ENCODE measurements around the gene CCNQ. TPM values are rescaled to one million over a fixed set of nuclear protein-coding genes. Genes with fewer than 3 reads are reported as not detected.

Gene CCNQ
- total and polyA plus RNA-seq, 2 donors (not counting 1 experiment from before 2014, with no cell fraction given) = 31.8 to 66.0 TPM

GRCh38 chrX:153583433-153583832 is 15.5 kb downstream of the CCNQ start:
- Histone ChIP-seq H3K4me1 (ENCODE audit: control insufficient read depth in 2 of 2, insufficient read depth in 2 of 2, low read length in 2 of 2) (peaks cover 15 to 27% of the 10 kb centered on the region in 2 donors), H3K36me3 (replicated peaks in 1 of 2; ENCODE audit: control extremely low read depth in 1 of 2, control insufficient read depth in 1 of 2, extremely low read depth in 1 of 2, insufficient read depth in 2 of 2, low read length in 1 of 2) (peaks cover 0 to 18% of the 10 kb centered on the region in 2 experiments), H4K20me1 (ENCODE audit: control insufficient read depth, insufficient read depth, low read length, poor library complexity, severe bottlenecking) (no peaks in the 10 kb centered on the region), H2AFZ (ENCODE audit: insufficient read depth, low read depth, low read length, poor library complexity, severe bottlenecking) (peak overlapping the region; percentile 36), H3K4me2 (replicated peaks; ENCODE audit: low read depth, low read length, poor library complexity, severe bottlenecking) (peak overlapping the region; percentile 60), H3K79me2 (ENCODE audit: control insufficient read depth, insufficient read depth, low read length) (no peaks in the 10 kb centered on the region), H3K27ac (ENCODE audit: low read length in 2 of 2) (peak overlapping the region in 1 of 2 donors; percentile 16), H3K27me3 (replicated peaks in 1 of 4; ENCODE audit: control extremely low read depth in 1 of 4, control insufficient read depth in 3 of 4, insufficient read depth in 4 of 4, low read length in 3 of 4) (no peaks in the 10 kb centered on the region), H3K9me3 (ENCODE audit: control extremely low read depth in 1 of 3, control insufficient read depth in 2 of 3, insufficient read depth in 1 of 3, low read length in 2 of 3) (no peaks in the 10 kb centered on the region), H3K4me3 (ENCODE audit: control extremely low read depth in 1 of 5, extremely low read depth in 1 of 5, insufficient read depth in 1 of 5, low read depth in 2 of 5, low read length in 4 of 5) (no peak overlapping the region), H3K9ac (ENCODE audit: low read length) (no peak overlapping the region)
- Mint-ChIP-seq H3K27ac (peak overlapping the region; percentile 81), H3K4me1 (peaks cover 25% of the 10 kb centered on the region), H3K27me3 (no peaks in the 10 kb centered on the region), H3K9me3 (ENCODE audit: insufficient read depth) (no peaks in the 10 kb centered on the region), H3K4me3 (peak overlapping the region; percentile 73)
- intact Hi-C loops (cut with micrococcal nuclease) = loop anchor here (1.0 kb wide), 1 partner anchor 13 kb away; no protein-coding TSS in a partner anchor
- TF ChIP-seq EZH2 (IDR thresholded peaks at IDR 0.05; ENCODE audit: borderline replicate concordance, insufficient read depth, low read depth, low read length, poor library complexity, severe bottlenecking) = no peak
- no peak for TF ChIP-seq CTCF (IDR thresholded peaks at IDR 0.05)
- DNase-seq (no peak), ATAC-seq (ENCODE audit: low read depth) (no peak)
- CTCF ChIA-PET = interaction anchor here (0.9 to 2.3 kb wide), 3 partner anchors 9 to 551 kb away, joined by 3 to 6 read pairs (median 3); no protein-coding TSS in a partner anchor
- POLR2A ChIA-PET = no interaction called here
- no CpG with 5 or more reads among the region's 2 CpGs for WGBS (ENCODE audit: insufficient coverage)

- Histone ChIP-seq H3K9me3 (ENCODE audit: control extremely low read depth in 1 of 3, control insufficient read depth in 2 of 3, insufficient read depth in 1 of 3, low read length in 2 of 3) (no peaks in the 10 kb centered on the region), H3K36me3 (replicated peaks in 1 of 2; ENCODE audit: control extremely low read depth in 1 of 2, control insufficient read depth in 1 of 2, extremely low read depth in 1 of 2, insufficient read depth in 2 of 2, low read length in 1 of 2) (peaks cover 0 to 13% of the 10 kb centered on the region in 2 experiments), H3K79me2 (ENCODE audit: control insufficient read depth, insufficient read depth, low read length) (no peaks in the 10 kb centered on the region), H3K9ac (ENCODE audit: low read length) (no peak overlapping the region), H3K4me2 (replicated peaks; ENCODE audit: low read depth, low read length, poor library complexity, severe bottlenecking) (peak overlapping the region; percentile 60), H4K20me1 (ENCODE audit: control insufficient read depth, insufficient read depth, low read length, poor library complexity, severe bottlenecking) (no peaks in the 10 kb centered on the region), H2AFZ (ENCODE audit: insufficient read depth, low read depth, low read length, poor library complexity, severe bottlenecking) (peak overlapping the region; percentile 36), H3K4me3 (ENCODE audit: control extremely low read depth in 1 of 5, extremely low read depth in 1 of 5, insufficient read depth in 1 of 5, low read depth in 2 of 5, low read length in 4 of 5) (peak overlapping the region in 3 of 5 experiments; percentile 9 to 26 (median 18)), H3K27me3 (replicated peaks in 1 of 4; ENCODE audit: control extremely low read depth in 1 of 4, control insufficient read depth in 3 of 4, insufficient read depth in 4 of 4, low read length in 3 of 4) (no peaks in the 10 kb centered on the region), H3K27ac (ENCODE audit: low read length in 2 of 2) (peak overlapping the region in 1 of 2 donors; percentile 16), H3K4me1 (ENCODE audit: control insufficient read depth in 2 of 2, insufficient read depth in 2 of 2, low read length in 2 of 2) (peaks cover 15 to 27% of the 10 kb centered on the region in 2 donors)
- Mint-ChIP-seq H3K27me3 (no peaks in the 10 kb centered on the region), H3K4me1 (peaks cover 25% of the 10 kb centered on the region), H3K27ac (peak overlapping the region; percentile 81), H3K9me3 (ENCODE audit: insufficient read depth) (no peaks in the 10 kb centered on the region), H3K4me3 (peak overlapping the region; percentile 73)
- peak; percentile 100 for ATAC-seq (ENCODE audit: low read depth)
- peak; percentile 84 for DNase-seq
- no peak for TF ChIP-seq CTCF (IDR thresholded peaks at IDR 0.05)
- no peak for TF ChIP-seq EZH2 (IDR thresholded peaks at IDR 0.05; ENCODE audit: borderline replicate concordance, insufficient read depth, low read depth, low read length, poor library complexity, severe bottlenecking)
- 0% methylated on average over 8 of the region's 13 CpGs for WGBS (ENCODE audit: insufficient coverage)
- CTCF ChIA-PET = interaction anchor here (0.9 to 2.3 kb wide), 5 partner anchors 10 to 550 kb away, joined by 3 to 6 read pairs (median 3); no protein-coding TSS in a partner anchor
- POLR2A ChIA-PET = interaction anchor here (0.6 kb wide), 1 partner anchor 16 kb away, joined by 3 read pairs; no protein-coding TSS in a partner anchor
- intact Hi-C loops (cut with micrococcal nuclease) = loop anchor here (1.0 kb wide), 1 partner anchor 13 kb away; no protein-coding TSS in a partner anchor
Observed at GRCh38 chrX:153582896-153583295, 16.0 kb downstream of the CCNQ start.
